ENCODE data around the gene SDE2. TPM values are rescaled to one million over a fixed set of nuclear protein-coding genes. Genes with fewer than 3 reads are reported as not detected.

Gene SDE2
- total and polyA plus RNA-seq, 9 donors = 13.1 to 24.4 (median 17.9) TPM

DNA sequence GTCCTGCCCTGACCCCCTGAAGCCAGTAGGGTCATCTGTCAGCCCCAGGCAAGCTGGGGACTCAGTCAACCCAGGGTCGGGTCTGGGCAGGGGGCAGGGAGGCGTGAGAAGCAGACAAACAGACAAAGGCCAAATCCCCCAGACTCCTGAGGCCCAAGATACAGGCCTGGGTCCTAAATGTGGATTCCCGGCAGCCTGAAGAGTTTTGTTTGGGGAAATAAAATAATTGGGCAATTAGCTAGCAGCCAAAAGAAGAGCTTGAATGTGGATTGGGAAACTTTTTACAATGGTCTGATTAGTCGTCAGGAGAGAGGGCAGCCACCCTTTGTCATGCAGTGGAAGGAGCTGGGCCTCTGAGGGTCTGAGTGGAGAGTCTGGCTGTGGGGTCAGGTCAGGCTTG lies 53.6 kb downstream of the SDE2 start:
- H3K27ac ChIP-seq = no peak overlapping the region
- H3K9me3 ChIP-seq = no peaks in the 10 kb centered on the region
- H3K4me3 ChIP-seq = no peak overlapping the region
- WGBS, 3 donors = 70 to 83% (median 71%) methylated on average over 4 of the region's 4 CpGs
- H3K36me3 ChIP-seq = no peaks in the 10 kb centered on the region
- intact Hi-C loops (cut with DNase I) = no loop called here
- no peaks in the 10 kb centered on the region for H3K27me3 ChIP-seq
- DNase-seq = no peak
- TF ChIP-seq EP300 (IDR thresholded peaks at IDR 0.05) (no peak), POLR2A (IDR thresholded peaks at IDR 0.05) (no peak), CTCF (IDR thresholded peaks at IDR 0.05) (no peak)
- peaks cover 11% of the 10 kb centered on the region for H3K4me1 ChIP-seq (ENCODE audit: insufficient read depth)

- no peak for TF ChIP-seq EP300 (IDR thresholded peaks at IDR 0.05)
- TF ChIP-seq CTCF (IDR thresholded peaks at IDR 0.05) = no peak
- H3K4me3 ChIP-seq = no peak overlapping the region
- H3K27me3 ChIP-seq = no peaks in the 10 kb centered on the region
- intact Hi-C loops (cut with DNase I) = no loop called here
- no peak for DNase-seq
- no peaks in the 10 kb centered on the region for H3K9me3 ChIP-seq
- H3K27ac ChIP-seq = no peak overlapping the region
- no peaks in the 10 kb centered on the region for H3K36me3 ChIP-seq
- peaks cover 16% of the 10 kb centered on the region for H3K4me1 ChIP-seq (ENCODE audit: insufficient read depth)
- 84 to 90% (median 89%) methylated on average over 6 to 7 of the region's 7 CpGs for WGBS, 3 donors
Observed at GRCh38 chr1:225944951-225945350, 54.2 kb downstream of the SDE2 start.

DNA sequence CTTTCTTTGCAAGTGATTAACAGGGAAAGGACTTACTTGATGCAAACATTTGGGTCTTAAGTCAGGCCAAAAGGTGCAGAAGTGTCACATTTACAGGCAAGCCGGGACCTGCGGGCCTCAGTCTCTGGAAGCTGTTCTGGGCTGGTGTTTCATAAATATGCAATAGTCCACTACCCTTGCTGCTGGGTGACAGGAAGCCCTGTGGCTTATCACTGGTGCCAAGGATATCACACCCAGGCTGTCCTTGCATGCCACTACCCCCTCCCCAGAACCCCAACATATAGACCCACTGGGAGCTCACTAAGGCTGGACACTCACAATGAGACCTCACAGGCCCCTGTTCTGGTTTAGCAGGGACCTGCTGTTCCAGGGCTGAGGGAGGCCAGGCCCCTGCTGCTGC lies 54.8 kb downstream of the SDE2 start:
- H3K36me3 ChIP-seq = no peaks in the 10 kb centered on the region
- DNase-seq = no peak
- peaks cover 16% of the 10 kb centered on the region for H3K4me1 ChIP-seq (ENCODE audit: insufficient read depth)
- WGBS, 3 donors = 97 to 100% (median 100%) methylated on average over 2 of the region's 2 CpGs
- no peaks in the 10 kb centered on the region for H3K27me3 ChIP-seq
- TF ChIP-seq POLR2A (IDR thresholded peaks at IDR 0.05) = no peak
- TF ChIP-seq EP300 (IDR thresholded peaks at IDR 0.05) = no peak
- no peak for TF ChIP-seq CTCF (IDR thresholded peaks at IDR 0.05)
- H3K27ac ChIP-seq = no peak overlapping the region
- H3K4me3 ChIP-seq = no peak overlapping the region
- H3K9me3 ChIP-seq = no peaks in the 10 kb centered on the region
- intact Hi-C loops (cut with DNase I) = no loop called here

- H3K4me1 ChIP-seq (ENCODE audit: insufficient read depth) = peaks cover 16% of the 10 kb centered on the region
- no peak for DNase-seq
- TF ChIP-seq POLR2A (IDR thresholded peaks at IDR 0.05) (no peak), EP300 (IDR thresholded peaks at IDR 0.05) (no peak), CTCF (IDR thresholded peaks at IDR 0.05) (no peak)
- no peak overlapping the region for H3K27ac ChIP-seq
- H3K4me3 ChIP-seq = no peak overlapping the region
- WGBS, 3 donors = 36 to 51% (median 46%) methylated on average over 4 of the region's 4 CpGs
- H3K36me3 ChIP-seq = no peaks in the 10 kb centered on the region
- intact Hi-C loops (cut with DNase I) = no loop called here
- H3K9me3 ChIP-seq = no peaks in the 10 kb centered on the region
- no peaks in the 10 kb centered on the region for H3K27me3 ChIP-seq
Observed at GRCh38 chr1:225943582-225943981, 55.6 kb downstream of the SDE2 start.

DNA sequence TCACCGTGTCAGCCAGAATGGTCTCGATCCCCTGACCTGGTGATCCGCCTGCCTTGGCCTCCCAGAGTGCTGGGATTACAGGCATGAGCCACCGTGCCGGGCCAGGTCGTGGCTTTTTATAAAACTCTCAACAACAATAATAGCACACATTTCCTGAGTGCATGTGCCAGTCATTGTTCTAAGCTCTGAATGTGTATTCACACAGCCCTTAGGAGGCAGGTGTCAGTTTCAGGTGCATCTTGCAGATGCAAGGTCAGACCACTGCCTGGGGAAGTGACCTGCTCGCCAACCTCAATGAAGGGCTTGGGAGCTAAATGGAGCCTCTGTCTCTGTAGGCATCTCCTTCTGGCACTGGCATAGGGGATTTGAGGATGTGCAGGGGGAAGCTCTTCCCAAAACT lies 56.6 kb downstream of the SDE2 start:
- WGBS, 3 donors = 81 to 91% (median 84%) methylated on average over 7 of the region's 7 CpGs
- no peaks in the 10 kb centered on the region for H3K9me3 ChIP-seq
- no peak overlapping the region for H3K27ac ChIP-seq
- no peak for DNase-seq
- TF ChIP-seq POLR2A (IDR thresholded peaks at IDR 0.05) = no peak
- no peak for TF ChIP-seq CTCF (IDR thresholded peaks at IDR 0.05)
- no peak for TF ChIP-seq EP300 (IDR thresholded peaks at IDR 0.05)
- no peaks in the 10 kb centered on the region for H3K27me3 ChIP-seq
- intact Hi-C loops (cut with DNase I) = no loop called here
- H3K36me3 ChIP-seq = no peaks in the 10 kb centered on the region
- peaks cover 16% of the 10 kb centered on the region for H3K4me1 ChIP-seq (ENCODE audit: insufficient read depth)
- no peak overlapping the region for H3K4me3 ChIP-seq

Data from ovary (tissue), 9 donors.